Effector memory CD8-positive, alpha-beta T cell (primary cell): Measurements from ENCODE around the gene FHOD3.
"Not testable (repeated sequence)": the region's sequence is repeated elsewhere in the genome, so short reads cannot be mapped to it uniquely, and the experiment has no call there.

Experiments
- ATAC-seq: fragments of 150-1000 bp; cut with Tn5 transposase; replicated peaks from 2 replicates; pipeline ENCODE4 v1.10.0; 2021; ENCODE audit warnings: mild to moderate bottlenecking, moderate library complexity
- DNase-seq, 3 experiments: peaks; one replicate each; pipeline ENCODE4 v3.0.0; 2021
- H3K27ac Mint-ChIP-seq, 2 donors: one replicate each; pipeline ENCODE4 v1.8.0; 2022; ENCODE audit warnings: mild to moderate bottlenecking in 2 of 2, mixed read lengths in 2 of 2, moderate library complexity in 2 of 2
- H3K27me3 Mint-ChIP-seq, 2 donors: one replicate each; pipeline ENCODE4 v1.8.0; 2022; ENCODE audit warnings: mixed read lengths in 2 of 2
- H3K36me3 Mint-ChIP-seq: one replicate; pipeline ENCODE4 v1.8.0; 2022; ENCODE audit warnings: mild to moderate bottlenecking, moderate library complexity, mixed read lengths; ENCODE audit not compliant: insufficient read depth
- H3K4me1 Mint-ChIP-seq, 2 donors: one replicate each; pipeline ENCODE4 v1.8.0; 2022; ENCODE audit warnings: low read depth in 2 of 2, mixed read lengths in 2 of 2
- H3K4me3 Mint-ChIP-seq, 2 donors: one replicate each; pipeline ENCODE4 v1.8.0; 2022; ENCODE audit warnings: mild to moderate bottlenecking in 2 of 2, mixed read lengths in 2 of 2, moderate library complexity in 2 of 2
- H3K9me3 Mint-ChIP-seq, 2 donors: one replicate each; pipeline ENCODE4 v1.8.0; 2022; ENCODE audit warnings: mixed read lengths in 2 of 2

FHOD3 gene

DNA sequence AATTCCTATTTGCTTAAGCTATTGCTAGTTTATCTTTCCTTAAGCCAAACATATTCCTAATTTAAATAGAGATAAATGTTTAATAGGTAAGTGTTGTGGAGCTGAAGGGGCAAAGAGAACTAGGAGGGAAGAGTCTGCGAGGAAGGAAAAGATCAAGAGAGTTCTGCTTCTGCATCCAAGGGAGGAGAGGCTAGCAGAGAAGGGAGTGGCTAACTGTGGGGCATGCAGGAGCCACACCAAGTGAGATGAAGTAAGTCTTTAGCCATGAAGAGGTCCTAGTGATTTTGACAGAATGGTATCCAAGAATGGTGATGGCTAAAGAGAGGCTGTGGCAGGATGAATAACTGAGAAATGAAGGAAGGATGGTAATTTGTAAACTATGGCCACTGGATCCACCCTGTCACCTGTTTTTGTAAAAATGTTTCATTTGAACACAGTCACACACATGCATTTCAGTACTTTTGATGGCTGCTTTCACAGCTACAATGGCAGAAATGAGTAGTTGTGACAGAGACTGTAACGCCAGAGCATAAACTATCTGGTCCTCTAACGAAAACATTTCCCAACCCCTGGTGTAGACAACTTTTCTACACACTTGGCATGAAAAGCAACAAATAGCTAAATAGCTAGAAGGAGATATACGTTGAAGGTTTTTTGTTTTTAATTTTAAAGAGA, 515.7 kb downstream of the FHOD3 start:
- DNase-seq (no peak), ATAC-seq (no peak)
- no peaks in the 10 kb centered on the region for H3K27me3 Mint-ChIP-seq
- H3K27ac Mint-ChIP-seq: peak overlapping the region; percentile 49 to 77
- no peak overlapping the region for H3K4me3 Mint-ChIP-seq
- peaks cover 9% of the 10 kb centered on the region in 2 donors for H3K4me1 Mint-ChIP-seq
- H3K9me3 Mint-ChIP-seq: no peaks in the 10 kb centered on the region
- peaks cover 19% of the 10 kb centered on the region for H3K36me3 Mint-ChIP-seq

DNA sequence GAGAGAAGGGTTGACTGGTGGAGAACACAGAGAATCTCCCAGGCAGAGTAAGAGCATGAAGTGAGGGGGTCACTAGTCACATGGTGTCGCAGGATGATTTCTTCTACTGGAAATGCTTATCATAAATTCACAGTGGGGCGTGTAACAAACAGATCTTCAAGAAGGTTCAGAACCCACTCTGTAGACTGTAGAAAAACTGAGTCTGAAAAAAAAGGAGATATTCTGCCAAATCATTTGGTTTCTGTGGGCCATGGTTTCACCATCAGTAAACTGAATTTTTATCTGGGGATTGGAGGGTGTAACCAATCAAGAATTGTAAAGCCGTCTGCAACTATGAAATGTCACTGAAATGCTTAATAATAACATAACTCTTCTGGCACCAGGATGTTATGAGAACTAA, 516.3 kb downstream of the FHOD3 start:
- Mint-ChIP-seq H3K36me3 (peaks cover 19% of the 10 kb centered on the region), H3K4me3 (no peak overlapping the region), H3K9me3 (no peaks in the 10 kb centered on the region), H3K4me1 (peaks cover 9% of the 10 kb centered on the region in 2 donors), H3K27me3 (no peaks in the 10 kb centered on the region), H3K27ac (peak overlapping the region; percentile 49 to 77)
- DNase-seq (no peak), ATAC-seq (no peak)

DNA sequence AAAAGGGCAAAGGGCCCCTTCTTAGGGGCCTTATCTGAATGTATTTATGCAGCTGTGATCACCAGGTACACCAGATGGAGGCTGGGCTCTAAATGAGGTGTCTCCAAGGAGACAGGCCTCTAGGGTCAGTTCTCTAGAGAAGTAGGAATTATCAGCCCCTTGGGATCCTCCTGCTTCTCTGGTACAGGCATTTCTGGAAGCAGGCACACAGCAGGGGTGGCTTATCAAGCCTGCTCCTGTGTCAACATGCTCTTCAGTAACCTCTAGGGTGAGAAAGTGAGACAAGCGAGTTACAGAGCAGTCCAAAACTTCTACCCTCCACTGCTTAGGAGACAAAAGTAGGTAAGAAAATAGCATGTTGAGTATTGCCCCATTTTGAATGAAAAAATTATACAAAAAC, 517.5 kb downstream of the FHOD3 start:
- peaks cover 19% of the 10 kb centered on the region for H3K36me3 Mint-ChIP-seq
- H3K27ac Mint-ChIP-seq: peak overlapping the region in 1 of 2 donors; percentile 59
- no peaks in the 10 kb centered on the region for H3K9me3 Mint-ChIP-seq
- peaks cover 8 to 9% of the 10 kb centered on the region in 2 donors for H3K4me1 Mint-ChIP-seq
- no peak overlapping the region for H3K4me3 Mint-ChIP-seq
- H3K27me3 Mint-ChIP-seq: no peaks in the 10 kb centered on the region
- no peak for DNase-seq
- ATAC-seq: no peak

DNA sequence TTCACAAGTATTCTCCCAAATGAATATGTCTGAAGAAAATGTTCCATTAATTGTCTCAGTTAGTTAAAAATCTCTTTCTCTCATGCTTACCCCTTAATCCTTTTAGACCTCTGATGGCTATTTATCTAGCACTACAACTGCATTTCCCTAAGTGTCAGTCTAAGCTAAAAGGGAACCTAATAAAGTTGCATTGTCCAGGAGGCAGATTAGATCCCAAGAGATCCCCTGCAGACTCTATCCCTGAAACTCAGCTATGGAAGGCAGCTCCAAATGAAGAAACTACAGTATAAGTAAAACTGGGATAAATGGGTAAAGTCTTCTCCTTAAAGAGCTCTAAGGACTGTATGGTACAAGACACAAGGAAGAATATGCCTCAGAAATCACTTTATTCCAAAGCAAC, 518.6 kb downstream of the FHOD3 start:
- Mint-ChIP-seq H3K27ac (peak overlapping the region; percentile 38 to 72), H3K36me3 (peaks cover 16% of the 10 kb centered on the region)
- H3K9me3 Mint-ChIP-seq, H3K4me3 Mint-ChIP-seq, H3K4me1 Mint-ChIP-seq, H3K27me3 Mint-ChIP-seq, ATAC-seq, DNase-seq: not testable (repeated sequence)

DNA sequence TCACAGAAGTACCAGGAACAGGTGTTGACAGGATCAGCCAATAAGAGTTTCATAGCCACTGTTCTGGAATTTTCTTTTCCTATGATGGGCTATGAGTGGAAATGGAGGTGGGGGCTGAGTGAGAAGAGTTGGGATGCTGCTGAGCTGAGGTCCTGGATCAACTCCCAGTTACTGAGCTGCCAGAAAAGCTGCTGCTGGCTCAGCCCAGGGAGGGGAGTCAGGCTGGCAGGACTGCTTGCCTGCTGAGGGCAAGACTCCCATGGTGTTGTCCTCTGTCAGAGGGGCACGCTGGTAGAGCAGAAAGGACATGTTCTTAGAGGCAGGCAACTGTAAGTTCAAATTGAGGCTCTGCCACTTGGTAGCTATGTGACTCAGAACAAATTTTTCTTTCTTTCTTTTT, 519.5 kb downstream of the FHOD3 start:
- peaks cover 16% of the 10 kb centered on the region for H3K36me3 Mint-ChIP-seq
- ATAC-seq: no peak

DNA sequence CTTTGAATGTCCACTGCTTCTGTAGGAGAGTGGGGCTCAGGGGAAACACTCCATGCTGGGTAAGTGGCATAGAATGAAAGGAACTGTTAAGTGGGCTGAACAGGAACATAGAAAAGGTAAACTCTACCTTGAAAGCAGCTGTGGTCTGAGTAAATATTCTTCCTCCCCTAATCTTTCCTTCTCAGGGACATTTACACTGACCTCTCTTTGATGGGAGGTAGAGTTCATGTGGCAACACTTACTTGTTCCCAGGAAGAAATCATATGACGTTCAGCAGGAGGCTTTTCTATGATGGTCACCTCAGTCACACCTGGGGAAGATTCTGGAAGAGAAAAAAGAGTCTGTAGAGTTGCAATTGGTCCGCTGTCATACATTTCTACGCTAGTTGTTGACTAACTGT, 521.1 kb downstream of the FHOD3 start:
- Mint-ChIP-seq H3K9me3 (no peaks in the 10 kb centered on the region), H3K36me3 (peaks cover 12% of the 10 kb centered on the region), H3K27ac (peak overlapping the region; percentile 23 to 72), H3K4me3 (no peak overlapping the region), H3K27me3 (no peaks in the 10 kb centered on the region), H3K4me1 (peaks cover 5 to 6% of the 10 kb centered on the region in 2 donors)
- DNase-seq (no peak), ATAC-seq (no peak)

More for the DNA sequence above, 519.5 kb downstream of the FHOD3 start:
- H3K4me3 Mint-ChIP-seq: no peak overlapping the region
- H3K9me3 Mint-ChIP-seq: no peaks in the 10 kb centered on the region
- peaks cover 7 to 9% of the 10 kb centered on the region in 2 donors for H3K4me1 Mint-ChIP-seq
- no peak for DNase-seq
- H3K27ac Mint-ChIP-seq: peak overlapping the region; percentile 38 to 72
- no peaks in the 10 kb centered on the region for H3K27me3 Mint-ChIP-seq

GRCh38 chr18:36819621-36820020, 522.1 kb downstream of the FHOD3 start:
- Mint-ChIP-seq H3K4me1 (peaks cover 0 to 5% of the 10 kb centered on the region in 2 donors), H3K4me3 (no peak overlapping the region), H3K36me3 (peaks cover 12% of the 10 kb centered on the region), H3K27me3 (no peaks in the 10 kb centered on the region), H3K27ac (no peak overlapping the region), H3K9me3 (no peaks in the 10 kb centered on the region)
- DNase-seq: no peak
- no peak for ATAC-seq

DNA sequence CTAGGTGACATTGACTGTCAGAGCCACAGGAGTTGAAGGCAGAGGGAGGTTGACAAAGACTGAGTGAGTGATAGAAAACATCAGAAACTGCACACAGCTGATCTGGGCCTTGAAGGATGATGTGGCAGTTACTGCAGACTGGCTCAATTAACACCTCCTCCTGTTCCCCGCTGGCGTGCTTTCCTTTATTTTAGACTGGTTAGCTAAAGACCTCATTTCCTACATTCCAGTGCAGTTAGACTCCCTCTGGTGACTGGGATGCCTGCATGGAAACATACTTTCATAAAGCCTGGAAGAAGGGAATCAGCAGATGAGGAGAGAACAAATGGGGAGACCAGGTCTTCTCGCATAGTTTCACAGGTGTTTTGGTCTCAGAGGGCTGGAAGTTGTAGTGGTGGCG, 524.2 kb downstream of the FHOD3 start:
- ATAC-seq (no peak), DNase-seq (no peak)
- Mint-ChIP-seq H3K4me3 (no peak overlapping the region), H3K27ac (no peak overlapping the region), H3K36me3 (peaks cover 4% of the 10 kb centered on the region), H3K4me1 (peaks cover 0 to 3% of the 10 kb centered on the region in 2 donors), H3K27me3 (no peaks in the 10 kb centered on the region), H3K9me3 (no peaks in the 10 kb centered on the region)

- DNase-seq: no peak
- peaks cover 6% of the 10 kb centered on the region for H3K36me3 Mint-ChIP-seq
- H3K9me3 Mint-ChIP-seq: no peaks in the 10 kb centered on the region
- H3K27ac Mint-ChIP-seq: no peak overlapping the region
- H3K27me3 Mint-ChIP-seq: no peaks in the 10 kb centered on the region
- H3K4me1 Mint-ChIP-seq: peaks cover 22 to 26% of the 10 kb centered on the region in 2 donors
- no peak for ATAC-seq
- no peak overlapping the region for H3K4me3 Mint-ChIP-seq
Measured at GRCh38 chr18:36825526-36825925, 528.0 kb downstream of the FHOD3 start.

DNA sequence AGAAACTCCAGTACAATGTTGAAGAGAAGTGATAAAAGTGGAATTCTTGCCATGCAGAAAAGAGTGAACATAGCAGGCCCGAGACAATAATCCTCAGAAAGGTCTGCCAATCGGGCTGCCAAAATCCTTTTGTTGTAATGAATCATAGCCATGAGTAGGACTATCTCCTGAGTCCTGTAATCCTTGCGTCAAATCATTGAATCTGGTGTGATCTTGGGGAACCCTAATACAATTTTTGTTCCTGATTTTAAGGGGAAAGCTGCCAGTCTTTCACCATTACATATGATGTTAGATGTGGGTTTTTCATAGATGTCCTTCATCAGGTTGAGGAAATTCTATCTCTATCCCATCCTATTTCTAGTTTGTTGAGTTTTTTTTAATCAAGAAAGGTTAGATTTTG, 529.0 kb downstream of the FHOD3 start:
- H3K4me3 Mint-ChIP-seq: no peak overlapping the region
- H3K9me3 Mint-ChIP-seq: no peaks in the 10 kb centered on the region
- ATAC-seq (no peak), DNase-seq (no peak)
- H3K36me3 Mint-ChIP-seq: peaks cover 6% of the 10 kb centered on the region
- no peak overlapping the region for H3K27ac Mint-ChIP-seq
- H3K27me3 Mint-ChIP-seq: no peaks in the 10 kb centered on the region
- peaks cover 26 to 27% of the 10 kb centered on the region in 2 donors for H3K4me1 Mint-ChIP-seq

DNA sequence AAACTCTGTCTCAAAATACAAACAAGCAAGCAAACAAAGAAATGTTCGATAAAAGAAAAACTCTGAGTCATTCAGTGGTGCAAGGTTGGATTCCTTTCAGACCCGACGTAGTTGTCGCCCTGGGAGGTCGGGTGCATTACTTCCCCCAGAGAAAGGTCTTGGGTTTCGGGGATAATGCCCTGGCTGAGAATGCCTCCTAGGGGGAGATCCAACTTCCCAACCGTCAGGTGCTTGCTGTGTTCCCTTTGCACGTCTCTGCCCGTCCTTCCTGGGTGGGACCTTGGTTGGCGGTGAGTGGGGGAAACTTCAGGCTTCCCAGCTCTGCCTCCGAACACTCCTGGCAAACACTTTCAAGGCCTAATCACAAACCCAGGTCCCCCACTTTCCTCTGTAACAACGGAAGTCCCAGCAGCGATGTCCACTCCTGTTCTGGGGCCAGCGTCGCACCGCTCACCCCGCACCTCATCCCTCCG, 530.7 kb downstream of the FHOD3 start:
- DNase-seq (peak in 2 of 3 experiments; percentile 6 to 8), ATAC-seq (no peak)
- Mint-ChIP-seq H3K27ac (peak overlapping the region; percentile 47 to 82), H3K4me1 (peaks cover 26 to 27% of the 10 kb centered on the region in 2 donors), H3K27me3 (no peaks in the 10 kb centered on the region), H3K9me3 (no peaks in the 10 kb centered on the region), H3K4me3 (peak overlapping the region; percentile 89 to 93), H3K36me3 (peaks cover 10% of the 10 kb centered on the region)

- H3K36me3 Mint-ChIP-seq: peaks cover 10% of the 10 kb centered on the region
- peak within 1 kb of the TSS; percentile 47 to 82 for H3K27ac Mint-ChIP-seq
- ATAC-seq (peak; percentile 87), DNase-seq (peak; percentile 79 to 84 (median 83))
- H3K4me3 Mint-ChIP-seq: peak within 1 kb of the TSS; percentile 89 to 93
- H3K9me3 Mint-ChIP-seq: no peaks in the 10 kb centered on the region
- H3K4me1 Mint-ChIP-seq: peaks cover 26 to 27% of the 10 kb centered on the region in 2 donors
- H3K27me3 Mint-ChIP-seq: no peaks in the 10 kb centered on the region
Measured at GRCh38 chr18:36828630-36829361, 531.3 kb downstream of the FHOD3 start, which contains the start of the genes KIAA1328 and TPGS2. Gene KIAA1328 (plus strand): TSS chr18:36829127. CDS start chr18:36829139, 12 bp downstream. Gene TPGS2 (minus strand): TSS chr18:36829002. CDS start chr18:36828767, 235 bp downstream.
